Motor neuron (in vitro differentiated cells): ENCODE measurements around the gene MON2. TPM values are rescaled to one million over a fixed set of nuclear protein-coding genes. Genes with fewer than 3 reads are reported as not detected.
"Not testable (repeated sequence)": the region's sequence is repeated elsewhere in the genome, so short reads cannot be mapped to it uniquely, and the experiment has no call there.

Experiments used
- ATAC-seq, 8 experiments: fragments of 200-7000 bp; cut with Tn5 transposase; replicated peaks in 6 of 8; 2 replicates each; pipeline ENCODE4 v1.8.0; 2021; ENCODE audit warnings: mild to moderate bottlenecking in 8 of 8, moderate library complexity in 8 of 8
- H3K27ac ChIP-seq, 2 donors: fragments of 250-450 bp; sonication (Bioruptor Pico); 2 replicates each; pipeline ENCODE4 v1.9.0; 2021; ENCODE audit warnings: antibody characterized with exemption in 2 of 2, mild to moderate bottlenecking in 2 of 2, moderate library complexity in 1 of 2
- H3K4me1 ChIP-seq, 2 donors: fragments of 250-450 bp; sonication (Bioruptor Pico); replicated peaks in 1 of 2; 2 replicates each; pipeline ENCODE4 v1.6.1; 2021; ENCODE audit warnings: antibody characterized with exemption in 2 of 2, mild to moderate bottlenecking in 2 of 2, moderate library complexity in 1 of 2
- H3K4me3 ChIP-seq, 5 donors: fragments of 250-450 bp; sonication (Bioruptor Pico); 2 replicates each; pipeline ENCODE4 v1.9.0; 2021; ENCODE audit warnings: antibody characterized with exemption in 5 of 5, mild to moderate bottlenecking in 5 of 5, moderate library complexity in 4 of 5
- WGBS, 10 experiments: fragments of 450-650 bp; shearing (Covaris generic); methylation state at CpG; one replicate each; pipeline ENCODE4 v1.0.0; 2022; 5-methylcytosine and 5-hydroxymethylcytosine counted together
- in situ Hi-C, 9 experiments: fragments of 400-800 bp; cut with MboI; loops; one replicate each; pipeline ENCODE4 v1.15.0; 2021; ENCODE audit warnings: low sequenced_read_pairs in 9 of 9, low pct_unique_long_range_greater_than_20kb in 2 of 9; ENCODE audit not compliant: unreplicated experiment in 9 of 9
- total RNA-seq, 8 experiments: library from RNA; unstranded; fragments of 300-600 nt; gene quantifications; 2 replicates each; pipeline versions ENCODE4 v1.2.3 to v1.2.4, GENCODE V29; 2022

MON2 gene
- total RNA-seq, 8 experiments from 2014 or later, result 19.2 to 84.6 (median 39.7) TPM

DNA sequence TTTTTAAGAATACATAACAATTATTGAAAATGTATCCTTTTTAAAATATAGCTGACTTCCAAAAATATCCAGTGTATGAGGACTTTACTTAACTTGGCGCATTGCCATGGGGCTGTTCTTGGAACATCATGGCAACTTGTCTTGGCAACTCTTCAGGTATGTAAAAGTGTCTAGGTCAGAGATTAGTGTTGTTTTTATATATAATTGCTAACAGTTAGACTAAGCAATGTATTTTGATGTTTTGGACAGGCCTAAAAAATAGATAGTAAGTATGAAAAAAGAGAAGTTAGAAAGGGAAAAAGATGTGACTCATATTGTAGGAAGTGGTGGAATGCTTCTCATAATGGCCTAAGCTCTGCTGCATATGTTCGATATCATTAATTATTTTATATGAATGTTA is 70.9 kb downstream of the MON2 start:
- ATAC-seq, result no peak
- H3K4me3 ChIP-seq, result no peak overlapping the region
- in situ Hi-C loops, result no loop called here
- H3K4me1 ChIP-seq, result no peaks in the 10 kb centered on the region
- H3K27ac ChIP-seq, result no peak overlapping the region
- 83 to 100% (median 100%) methylated on average over 1 to 2 of the region's 2 CpGs; no CpG with 5 or more reads in 2 of the 10 experiments for WGBS, 10 experiments

- H3K27ac ChIP-seq, result no peak overlapping the region
- no peaks in the 10 kb centered on the region for H3K4me1 ChIP-seq
- in situ Hi-C loops, result no loop called here
- 43 to 100% (median 70%) methylated on average over 1 to 2 of the region's 2 CpGs for WGBS, 10 experiments
- H3K4me3 ChIP-seq, result no peak overlapping the region
- ATAC-seq, result no peak
These were observed 73.7 kb downstream of the MON2 start for GRCh38 chr12:62540354-62540753.

GRCh38 chr12:62542814-62543213 is 76.2 kb downstream of the MON2 start:
- no peak overlapping the region for H3K4me3 ChIP-seq
- in situ Hi-C loops, result no loop called here
- no peak for ATAC-seq
- no peaks in the 10 kb centered on the region for H3K4me1 ChIP-seq
- H3K27ac ChIP-seq, result no peak overlapping the region
- 75 to 100% (median 100%) methylated on average over 1 of the region's 1 CpG for WGBS, 10 experiments

- WGBS, 10 experiments, result 84 to 100% (median 100%) methylated on average over 1 to 4 of the region's 5 CpGs; no CpG with 5 or more reads in 4 of the 10 experiments
- H3K4me1 ChIP-seq, result no peaks in the 10 kb centered on the region
- H3K27ac ChIP-seq, result no peak overlapping the region
- H3K4me3 ChIP-seq, result no peak overlapping the region
- in situ Hi-C loops, result no loop called here
- ATAC-seq, result no peak
These were observed 76.7 kb downstream of the MON2 start for GRCh38 chr12:62543324-62543723.

DNA sequence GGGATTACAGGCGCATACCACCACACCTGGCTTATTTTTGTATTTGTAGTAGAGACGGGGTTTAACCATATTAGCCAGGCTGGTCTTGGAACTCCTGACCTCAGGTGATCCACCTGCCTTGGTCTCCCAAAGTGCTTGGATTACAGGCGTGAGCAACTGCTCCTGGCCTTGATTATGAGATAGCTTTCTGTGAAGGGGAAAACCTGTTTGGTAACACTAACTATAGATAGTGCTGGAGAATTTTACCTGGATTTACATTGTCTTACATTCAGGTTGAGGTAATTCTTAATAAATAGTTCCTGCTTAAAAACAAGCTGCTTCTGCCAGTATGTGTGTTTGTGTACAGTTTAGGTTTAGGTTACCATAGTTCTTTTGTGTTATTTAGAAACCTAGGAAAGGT is 77.1 kb downstream of the MON2 start:
- Histone ChIP-seq H3K4me1 (no peaks in the 10 kb centered on the region), H3K27ac (no peak overlapping the region), H3K4me3 (no peak overlapping the region)
- ATAC-seq, result no peak
- WGBS, 10 experiments, result 64 to 100% (median 80%) methylated on average over 1 to 3 of the region's 3 CpGs; no CpG with 5 or more reads in 4 of the 10 experiments
- in situ Hi-C loops, result no loop called here

DNA sequence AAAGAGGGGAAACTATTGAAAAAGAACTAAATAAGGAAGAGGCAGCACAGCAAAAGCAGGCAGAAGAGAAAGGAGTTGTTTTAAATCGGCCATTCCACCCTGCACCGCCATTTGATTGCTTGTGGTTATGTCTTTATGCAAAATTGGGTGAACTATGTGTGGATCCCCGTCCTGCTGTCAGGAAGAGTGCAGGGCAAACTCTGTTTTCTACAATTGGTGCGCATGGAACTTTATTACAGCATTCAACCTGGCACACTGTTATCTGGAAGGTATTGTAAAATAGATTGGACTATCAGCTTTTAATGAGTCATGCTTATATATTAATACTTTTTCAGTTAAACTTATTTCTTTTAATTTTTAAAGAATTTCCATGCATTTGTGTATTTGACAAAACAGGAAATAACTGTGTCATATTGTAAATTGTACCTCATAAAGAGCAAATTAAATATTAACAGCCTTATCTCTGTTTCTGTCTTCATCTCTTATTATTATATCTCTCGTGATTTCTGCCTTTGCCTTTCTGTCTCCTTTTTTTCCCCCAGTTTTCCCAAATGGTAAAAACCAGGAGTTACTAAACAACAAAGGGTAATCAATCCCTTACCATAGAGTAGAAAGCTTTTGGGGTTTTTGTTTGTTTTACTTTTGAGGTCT is 86.4 kb downstream of the MON2 start:
- no peak for ATAC-seq
- WGBS, 10 experiments, result 75 to 100% (median 94%) methylated on average over 1 to 5 of the region's 5 CpGs
- in situ Hi-C loops, result no loop called here

GRCh38 chr12:62559366-62559765 is 92.7 kb downstream of the MON2 start:
- H3K27ac ChIP-seq, H3K4me3 ChIP-seq, H3K4me1 ChIP-seq, ATAC-seq, in situ Hi-C loops: not testable (repeated sequence)
- WGBS, 10 experiments, result 70 to 100% (median 100%) methylated on average over 1 of the region's 1 CpG; no CpG with 5 or more reads in 5 of the 10 experiments

More for the DNA sequence above, 86.4 kb downstream of the MON2 start:
- Histone ChIP-seq H3K27ac (no peak overlapping the region), H3K4me3 (no peak overlapping the region), H3K4me1 (no peaks in the 10 kb centered on the region)

DNA sequence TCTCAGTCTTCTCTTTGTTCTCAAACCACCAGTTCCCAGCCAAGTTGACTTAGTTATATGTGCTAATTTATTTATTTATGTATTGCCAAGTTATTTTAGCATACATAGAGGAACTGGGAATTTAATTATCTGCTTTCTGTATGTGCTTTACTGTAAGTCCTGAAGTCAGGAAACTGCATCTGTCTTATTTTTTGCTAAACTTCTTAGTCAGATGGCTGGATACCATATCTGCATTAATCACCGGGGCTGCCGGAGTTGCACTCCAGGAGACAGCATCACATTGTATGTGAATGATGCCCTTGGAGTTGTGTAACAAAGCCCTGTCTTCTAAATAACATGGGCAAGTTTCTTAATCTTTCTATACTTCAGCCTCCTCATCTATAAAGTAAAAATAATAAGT is 96.2 kb downstream of the MON2 start:
- Histone ChIP-seq H3K4me3 (no peak overlapping the region), H3K27ac (no peak overlapping the region), H3K4me1 (no peaks in the 10 kb centered on the region)
- 52 to 92% (median 80%) methylated on average over 1 to 2 of the region's 2 CpGs; no CpG with 5 or more reads in 3 of the 10 experiments for WGBS, 10 experiments
- in situ Hi-C loops, result no loop called here
- ATAC-seq, result peak in 1 of 8 experiments; percentile 47

- no peaks in the 10 kb centered on the region for H3K4me1 ChIP-seq
- no peak overlapping the region for H3K27ac ChIP-seq
- no peak for ATAC-seq
- H3K4me3 ChIP-seq, result no peak overlapping the region
- in situ Hi-C loops, result loop anchor here in 2 of 9 experiments (25.0 kb wide), 2 partner anchors 212 to 487 kb away; no protein-coding TSS in a partner anchor
These were observed 108.4 kb downstream of the MON2 start for GRCh38 chr12:62575036-62575435.

DNA sequence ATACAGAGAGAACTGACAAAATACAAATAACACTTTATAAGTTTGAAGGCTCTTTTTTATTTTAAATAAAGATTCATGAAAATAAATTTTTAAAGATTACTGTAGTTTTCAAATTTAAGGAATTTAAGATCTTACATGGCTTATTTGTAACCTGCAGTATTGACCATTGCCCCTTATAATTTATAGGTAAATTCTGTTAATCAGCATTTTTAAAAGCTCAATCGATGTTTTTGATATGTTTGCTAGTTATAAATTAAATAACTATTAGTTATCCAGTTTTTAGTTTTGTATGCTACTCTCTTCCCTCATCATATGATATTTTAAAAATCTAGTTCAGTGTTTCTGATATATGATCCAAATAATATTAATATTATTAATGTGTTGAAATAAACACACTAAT is 109.9 kb downstream of the MON2 start:
- no peak overlapping the region for H3K27ac ChIP-seq
- no peak overlapping the region for H3K4me3 ChIP-seq
- in situ Hi-C loops, result loop anchor here in 2 of 9 experiments (25.0 kb wide), 2 partner anchors 211 to 486 kb away; no protein-coding TSS in a partner anchor
- no peaks in the 10 kb centered on the region for H3K4me1 ChIP-seq
- ATAC-seq, result no peak
- WGBS, 10 experiments, result 60 to 100% (median 88%) methylated on average over 1 of the region's 1 CpG

GRCh38 chr12:62578726-62579125 is 112.1 kb downstream of the MON2 start:
- WGBS, 10 experiments, result 50 to 100% (median 88%) methylated on average over 1 to 2 of the region's 2 CpGs; no CpG with 5 or more reads in 1 of the 10 experiments
- Histone ChIP-seq H3K4me3 (no peak overlapping the region), H3K4me1 (no peaks in the 10 kb centered on the region), H3K27ac (no peak overlapping the region)
- in situ Hi-C loops, result loop anchor here in 2 of 9 experiments (25.0 kb wide), 2 partner anchors 209 to 484 kb away; no protein-coding TSS in a partner anchor
- no peak for ATAC-seq

GRCh38 chr12:62581288-62582064 is 114.8 kb downstream of the MON2 start:
- no peak overlapping the region for H3K4me3 ChIP-seq
- 69 to 100% (median 86%) methylated on average over 1 to 10 of the region's 12 CpGs; no CpG with 5 or more reads in 1 of the 10 experiments for WGBS, 10 experiments
- peak in 7 of 8 experiments; percentile 34 to 75 (median 69) for ATAC-seq
- no peak overlapping the region for H3K27ac ChIP-seq
- H3K4me1 ChIP-seq, result no peaks in the 10 kb centered on the region
- in situ Hi-C loops, result loop anchor here in 6 of 9 experiments (10.0 to 25.0 kb wide), 4 partner anchors 206 to 481 kb away; no protein-coding TSS in a partner anchor

DNA sequence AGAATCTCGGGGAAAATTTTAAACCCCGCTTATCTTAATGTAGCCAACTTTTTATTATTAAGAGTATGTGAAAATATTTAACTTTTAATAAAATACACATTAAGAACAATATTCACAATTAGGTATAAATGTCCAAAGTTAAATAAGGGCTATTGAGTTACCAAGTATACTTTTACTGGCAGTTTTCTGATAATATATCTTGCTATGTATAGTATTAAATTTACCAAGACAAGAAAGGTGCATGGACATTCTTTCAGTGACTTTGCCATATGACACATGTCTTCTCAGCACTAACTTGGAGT is 115.4 kb downstream of the MON2 start:
- Histone ChIP-seq H3K4me3 (no peak overlapping the region), H3K4me1 (no peaks in the 10 kb centered on the region), H3K27ac (no peak overlapping the region)
- 0 to 61% (median 27%) methylated on average over 1 to 2 of the region's 2 CpGs for whole genome bisulfite sequencing, 10 experiments
- ATAC-seq, result no peak
- in situ Hi-C loops, result loop anchor here in 6 of 9 experiments (10.0 to 25.0 kb wide), 4 partner anchors 205 to 480 kb away; no protein-coding TSS in a partner anchor
